ENCODE data around the gene ESYT3.
"Not testable (repeated sequence)": the region's sequence is repeated elsewhere in the genome, so short reads cannot be mapped to it uniquely, and the experiment has no call there.

The ESYT3 gene

GRCh38 chr3:138497851-138498250 lies 63.4 kb downstream of the ESYT3 start:
- no peak for TF ChIP-seq CTCF (conservative IDR thresholded peaks at IDR 0.05; ENCODE audit: low read depth)
- POLR2A ChIA-PET (ENCODE audit: low non-redundant PET): no interaction called here
- H3K27ac ChIP-seq: no peak overlapping the region
- no peak for DNase-seq (ENCODE audit: low spot score)
- CTCF ChIA-PET: interaction anchor here (0.7 kb wide), 1 partner anchor 172 kb away, joined by 5 read pairs; no protein-coding TSS in a partner anchor

GRCh38 chr3:138498991-138499390 lies 64.6 kb downstream of the ESYT3 start:
- no peak for TF ChIP-seq CTCF (conservative IDR thresholded peaks at IDR 0.05; ENCODE audit: low read depth)
- POLR2A ChIA-PET (ENCODE audit: low non-redundant PET): no interaction called here
- CTCF ChIA-PET: interaction anchor here (0.7 kb wide), 1 partner anchor 48 kb away, joined by 5 read pairs; no protein-coding TSS in a partner anchor
- no peak overlapping the region for H3K27ac ChIP-seq
- no peak for DNase-seq (ENCODE audit: low spot score)

GRCh38 chr3:138507524-138507923 lies 73.1 kb downstream of the ESYT3 start:
- DNase-seq (ENCODE audit: low spot score): no peak
- CTCF ChIA-PET: no interaction called here
- TF ChIP-seq CTCF (conservative IDR thresholded peaks at IDR 0.05; ENCODE audit: low read depth): no peak
- POLR2A ChIA-PET (ENCODE audit: low non-redundant PET): no interaction called here
- H3K27ac ChIP-seq: no peak overlapping the region

GRCh38 chr3:138509586-138509985 lies 75.2 kb downstream of the ESYT3 start:
- H3K27ac ChIP-seq: no peak overlapping the region
- no peak for TF ChIP-seq CTCF (conservative IDR thresholded peaks at IDR 0.05; ENCODE audit: low read depth)
- POLR2A ChIA-PET (ENCODE audit: low non-redundant PET): no interaction called here
- CTCF ChIA-PET: no interaction called here
- no peak for DNase-seq (ENCODE audit: low spot score)

- ChIA-PET POLR2A (ENCODE audit: low non-redundant PET) (no interaction called here), CTCF (no interaction called here)
- no peak for DNase-seq (ENCODE audit: low spot score)
- no peak for TF ChIP-seq CTCF (conservative IDR thresholded peaks at IDR 0.05; ENCODE audit: low read depth)
- H3K27ac ChIP-seq: no peak overlapping the region
Measured at GRCh38 chr3:138511945-138512344, 77.5 kb downstream of the ESYT3 start.

GRCh38 chr3:138513090-138513843 lies 78.9 kb downstream of the ESYT3 start:
- H3K27ac ChIP-seq: no peak overlapping the region
- no peak for TF ChIP-seq CTCF (conservative IDR thresholded peaks at IDR 0.05; ENCODE audit: low read depth)
- ChIA-PET POLR2A (ENCODE audit: low non-redundant PET) (no interaction called here), CTCF (interaction anchor here (0.6 kb wide), 1 partner anchor 13 kb away, joined by 4 read pairs; no protein-coding TSS in a partner anchor)
- no peak for DNase-seq (ENCODE audit: low spot score)

GRCh38 chr3:138521445-138521844 lies 87.0 kb downstream of the ESYT3 start:
- POLR2A ChIA-PET (ENCODE audit: low non-redundant PET); DNase-seq (ENCODE audit: low spot score): not testable (repeated sequence)

More at GRCh38 chr3:138521445-138521844, 87.0 kb downstream of the ESYT3 start:
- H3K27ac ChIP-seq, CTCF ChIA-PET: not testable (repeated sequence)
